ENCODE results near the gene MAP4K3.

Gene MAP4K3

GRCh38 chr2:39436592-39437521, at the start of gene MAP4K3:
MAP4K3 (minus strand) TSS chr2:39437285; CDS start chr2:39436987, 298 bp downstream.
- peak; percentile 88 to 95 for DNase-seq

GRCh38 chr2:39486071-39486470, 49.0 kb upstream of the MAP4K3 start:
- DNase-seq = no peak

GRCh38 chr2:39484620-39485495, 47.8 kb upstream of the MAP4K3 start:
- DNase-seq = peak in 1 of 2 experiments; percentile 66

GRCh38 chr2:39484206-39484605, 47.1 kb upstream of the MAP4K3 start:
- DNase-seq = peak in 1 of 2 experiments; percentile 38

- no peak for DNase-seq
Observed at GRCh38 chr2:39483534-39483933, 46.4 kb upstream of the MAP4K3 start.

GRCh38 chr2:39481611-39482010, 44.5 kb upstream of the MAP4K3 start:
- no peak for DNase-seq

- no peak for DNase-seq
Observed at GRCh38 chr2:39479696-39480095, 42.6 kb upstream of the MAP4K3 start.

- DNase-seq = no peak
Observed at GRCh38 chr2:39479053-39479670, 42.1 kb upstream of the MAP4K3 start.

- no peak for DNase-seq
Observed at GRCh38 chr2:39476524-39476923, 39.4 kb upstream of the MAP4K3 start.

- DNase-seq = no peak
Observed at GRCh38 chr2:39475006-39475405, 37.9 kb upstream of the MAP4K3 start.

- no peak for DNase-seq
Observed at GRCh38 chr2:39470580-39470979, 33.5 kb upstream of the MAP4K3 start.

GRCh38 chr2:39469807-39470206, 32.7 kb upstream of the MAP4K3 start:
- DNase-seq = no peak

- no peak for DNase-seq
Observed at GRCh38 chr2:39468579-39469451, 31.7 kb upstream of the MAP4K3 start.

- no peak for DNase-seq
Observed at GRCh38 chr2:39466311-39466710, 29.2 kb upstream of the MAP4K3 start.

- no peak for DNase-seq
Observed at GRCh38 chr2:39464864-39465263, 27.8 kb upstream of the MAP4K3 start.

GRCh38 chr2:39455826-39456225, 18.7 kb upstream of the MAP4K3 start:
- DNase-seq = no peak

- DNase-seq = no peak
Observed at GRCh38 chr2:39452396-39452795, 15.3 kb upstream of the MAP4K3 start.

GRCh38 chr2:39451954-39452353, 14.9 kb upstream of the MAP4K3 start:
- no peak for DNase-seq

GRCh38 chr2:39448169-39448502, 11.1 kb upstream of the MAP4K3 start:
- DNase-seq = no peak

GRCh38 chr2:39447266-39448168, 10.4 kb upstream of the MAP4K3 start:
- DNase-seq = no peak

GRCh38 chr2:39445934-39446333, 8.8 kb upstream of the MAP4K3 start:
- DNase-seq = no peak

Data from NCI-H446 (cell line).